ENCODE results near the gene FOXC1.

The FOXC1 gene

DNA sequence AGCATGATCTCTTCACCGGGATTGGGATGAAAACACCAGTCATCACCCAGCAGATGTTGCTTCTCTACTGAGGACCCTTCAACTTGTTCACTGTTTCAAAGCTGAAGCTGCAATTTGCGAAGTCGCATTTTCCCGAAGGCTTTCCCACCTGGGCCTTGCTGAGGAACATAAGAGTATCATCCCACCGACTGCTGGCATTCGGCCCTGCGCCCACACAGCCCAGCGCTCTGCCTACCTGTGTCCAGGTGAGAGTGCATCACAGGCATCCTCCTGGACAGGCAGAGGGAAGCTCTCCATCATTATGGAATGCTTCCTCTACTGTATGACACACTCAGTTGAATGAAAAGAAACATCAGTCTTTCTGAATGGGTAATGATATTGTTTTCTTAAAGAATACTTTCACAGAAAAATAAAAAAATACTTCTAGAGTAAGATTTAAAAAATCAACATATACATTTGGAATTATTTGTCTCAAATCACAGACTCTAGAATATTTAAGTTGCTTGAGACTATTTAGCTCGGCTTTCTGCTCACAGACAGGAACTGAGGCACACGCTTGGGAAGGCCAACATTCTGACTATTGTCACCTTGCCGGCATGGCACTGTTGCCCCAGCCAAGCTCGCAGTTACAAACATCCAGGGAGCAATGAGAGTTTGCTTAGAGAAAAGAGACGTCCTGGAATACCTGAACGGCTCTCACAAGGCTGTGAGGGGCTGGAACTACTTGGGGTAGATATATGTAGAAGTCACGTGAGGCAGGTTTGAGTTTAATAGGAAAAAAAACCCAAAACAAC lies 48.7 kb downstream of the FOXC1 start:
- DNase-seq: no peak
- Histone ChIP-seq H3K9me3 (ENCODE audit: severe bottlenecking) (no peaks in the 10 kb centered on the region), H3K27ac (no peak overlapping the region), H3K27me3 (ENCODE audit: insufficient read depth, low read depth, severe bottlenecking) (no peaks in the 10 kb centered on the region), H3K4me3 (ENCODE audit: low read depth, low read length) (no peak overlapping the region), H3K36me3 (no peaks in the 10 kb centered on the region)
- TF ChIP-seq, protein P1, sequence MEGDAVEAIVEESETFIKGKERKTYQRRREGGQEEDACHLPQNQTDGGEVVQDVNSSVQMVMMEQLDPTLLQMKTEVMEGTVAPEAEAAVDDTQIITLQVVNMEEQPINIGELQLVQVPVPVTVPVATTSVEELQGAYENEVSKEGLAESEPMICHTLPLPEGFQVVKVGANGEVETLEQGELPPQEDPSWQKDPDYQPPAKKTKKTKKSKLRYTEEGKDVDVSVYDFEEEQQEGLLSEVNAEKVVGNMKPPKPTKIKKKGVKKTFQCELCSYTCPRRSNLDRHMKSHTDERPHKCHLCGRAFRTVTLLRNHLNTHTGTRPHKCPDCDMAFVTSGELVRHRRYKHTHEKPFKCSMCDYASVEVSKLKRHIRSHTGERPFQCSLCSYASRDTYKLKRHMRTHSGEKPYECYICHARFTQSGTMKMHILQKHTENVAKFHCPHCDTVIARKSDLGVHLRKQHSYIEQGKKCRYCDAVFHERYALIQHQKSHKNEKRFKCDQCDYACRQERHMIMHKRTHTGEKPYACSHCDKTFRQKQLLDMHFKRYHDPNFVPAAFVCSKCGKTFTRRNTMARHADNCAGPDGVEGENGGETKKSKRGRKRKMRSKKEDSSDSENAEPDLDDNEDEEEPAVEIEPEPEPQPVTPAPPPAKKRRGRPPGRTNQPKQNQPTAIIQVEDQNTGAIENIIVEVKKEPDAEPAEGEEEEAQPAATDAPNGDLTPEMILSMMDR (IDR thresholded peaks at IDR 0.05; ENCODE audit: low read depth, low read length): no peak

DNA sequence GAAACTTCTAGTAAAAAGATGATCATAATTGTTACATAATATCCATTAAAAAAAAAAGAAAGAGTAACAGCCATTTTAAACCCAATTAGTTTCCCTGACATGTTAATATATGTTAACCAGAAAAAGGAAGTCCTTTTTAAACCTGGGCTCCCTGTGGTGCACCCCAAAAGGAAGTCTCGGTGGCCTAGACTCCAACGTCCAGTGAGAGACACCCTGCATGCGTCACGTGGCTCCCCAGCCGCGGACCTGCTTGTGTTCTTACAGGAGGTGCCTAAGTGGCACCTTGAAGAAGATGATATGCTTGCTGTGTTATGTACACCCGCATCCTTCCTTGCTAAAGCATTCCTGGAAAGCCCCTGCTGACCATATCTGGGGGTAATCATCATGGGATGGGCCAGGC lies 50.1 kb downstream of the FOXC1 start:
- Histone ChIP-seq H3K9me3 (ENCODE audit: severe bottlenecking) (no peaks in the 10 kb centered on the region), H3K27me3 (ENCODE audit: insufficient read depth, low read depth, severe bottlenecking) (no peaks in the 10 kb centered on the region), H3K4me3 (ENCODE audit: low read depth, low read length) (no peak overlapping the region), H3K36me3 (no peaks in the 10 kb centered on the region), H3K27ac (no peak overlapping the region)
- TF ChIP-seq, protein P1 (IDR thresholded peaks at IDR 0.05; ENCODE audit: low read depth, low read length): no peak
- DNase-seq: no peak

DNA sequence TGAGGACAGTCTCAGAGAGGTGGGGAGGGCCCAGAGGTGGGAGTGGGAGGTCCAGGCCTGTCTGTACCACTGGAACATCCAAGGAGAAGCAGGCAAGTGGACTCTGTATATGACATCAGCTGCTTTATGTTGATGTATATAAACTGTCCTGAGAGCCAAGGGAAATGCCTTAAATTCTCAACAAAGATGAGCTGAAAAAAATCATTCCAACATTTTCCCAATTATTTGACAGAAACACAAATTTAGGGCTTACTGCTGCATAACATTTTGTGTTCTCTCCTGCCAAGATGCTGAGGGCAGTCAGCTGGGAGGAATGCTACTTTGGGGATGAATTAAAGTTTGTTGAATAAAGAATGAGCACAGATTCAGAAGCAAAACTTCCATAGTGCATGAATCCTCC lies 52.8 kb downstream of the FOXC1 start:
- DNase-seq: no peak
- H3K27me3 ChIP-seq (ENCODE audit: insufficient read depth, low read depth, severe bottlenecking): no peaks in the 10 kb centered on the region
- no peak overlapping the region for H3K4me3 ChIP-seq (ENCODE audit: low read depth, low read length)
- no peak overlapping the region for H3K27ac ChIP-seq
- TF ChIP-seq, protein P1 (IDR thresholded peaks at IDR 0.05; ENCODE audit: low read depth, low read length): no peak
- no peaks in the 10 kb centered on the region for H3K36me3 ChIP-seq
- no peaks in the 10 kb centered on the region for H3K9me3 ChIP-seq (ENCODE audit: severe bottlenecking)
